ENCODE measurements around the gene NCR3LG1. TPM values are rescaled to one million over a fixed set of nuclear protein-coding genes. Genes with fewer than 3 reads are reported as not detected.

The NCR3LG1 gene
- total and polyA plus RNA-seq, 8 donors = under 0.01 to 13.6 (median 4.1) TPM; not detected in 1

- 45 to 74% (median 49%) methylated on average over 3 to 6 of the region's 6 CpGs for WGBS, 5 donors
- Histone ChIP-seq H3K27ac (no peak overlapping the region), H3K36me3 (peaks cover 0 to 10% (median 6%) of the 10 kb centered on the region in 4 donors), H3K27me3 (peaks cover 0 to 15% (median 0%) of the 10 kb centered on the region in 3 donors), H3K4me3 (no peak overlapping the region), H3K9me3 (no peaks in the 10 kb centered on the region), H3K4me1 (peaks cover 0 to 27% (median 9%) of the 10 kb centered on the region in 4 donors)
- DNase-seq = peak; percentile 84 to 95
- intact Hi-C loops (cut with DNase I; ENCODE audit: low total_unique reads) = loop anchor here (2.0 kb wide), 1 partner anchor 121 kb away; no protein-coding TSS in a partner anchor
- TF ChIP-seq POLR2A (IDR thresholded peaks at IDR 0.05) = no peak
- peak in 5 of 7 experiments; percentile 80 to 93 (median 87) for TF ChIP-seq CTCF (IDR thresholded peaks at IDR 0.05)
Observed at GRCh38 chr11:17384002-17384511, 32.5 kb downstream of the NCR3LG1 start.

GRCh38 chr11:17385492-17385891 lies 33.9 kb downstream of the NCR3LG1 start:
- intact Hi-C loops (cut with DNase I; ENCODE audit: low total_unique reads) = loop anchor here (2.0 kb wide), 1 partner anchor 119 kb away; no protein-coding TSS in a partner anchor
- peak overlapping the region in 1 of 5 donors; percentile 75 for H3K27ac ChIP-seq
- peak overlapping the region in 2 of 4 donors; percentile 27 to 44 for H3K4me3 ChIP-seq
- H3K9me3 ChIP-seq = no peaks in the 10 kb centered on the region
- WGBS, 5 donors = 65 to 79% (median 71%) methylated on average over 1 to 5 of the region's 5 CpGs
- no peaks in the 10 kb centered on the region for H3K36me3 ChIP-seq
- DNase-seq = no peak
- peaks cover 4 to 38% (median 18%) of the 10 kb centered on the region in 4 donors for H3K4me1 ChIP-seq
- TF ChIP-seq EP300 (IDR thresholded peaks at IDR 0.05) = no peak
- TF ChIP-seq POLR2A (IDR thresholded peaks at IDR 0.05) = no peak
- H3K27me3 ChIP-seq = peaks cover 0 to 15% (median 0%) of the 10 kb centered on the region in 3 donors

GRCh38 chr11:17385926-17386325 lies 34.3 kb downstream of the NCR3LG1 start:
- 35 to 81% (median 47%) methylated on average over 4 to 6 of the region's 6 CpGs for WGBS, 5 donors
- Histone ChIP-seq H3K27ac (peak overlapping the region; percentile 21 to 75 (median 67)), H3K4me1 (peaks cover 4 to 38% (median 18%) of the 10 kb centered on the region in 4 donors), H3K27me3 (peaks cover 0 to 15% (median 0%) of the 10 kb centered on the region in 3 donors), H3K36me3 (no peaks in the 10 kb centered on the region), H3K4me3 (peak overlapping the region; percentile 12 to 44 (median 28)), H3K9me3 (no peaks in the 10 kb centered on the region)
- intact Hi-C loops (cut with DNase I; ENCODE audit: low total_unique reads) = loop anchor here (2.0 kb wide), 1 partner anchor 119 kb away; no protein-coding TSS in a partner anchor
- DNase-seq = no peak
- TF ChIP-seq EP300 (IDR thresholded peaks at IDR 0.05) (no peak), POLR2AphosphoS5 (IDR thresholded peaks at IDR 0.05) (no peak), POLR2A (IDR thresholded peaks at IDR 0.05) (no peak), CTCF (IDR thresholded peaks at IDR 0.05) (no peak)

GRCh38 chr11:17386331-17387084 lies 34.9 kb downstream of the NCR3LG1 start:
- H3K27me3 ChIP-seq = peaks cover 0 to 15% (median 0%) of the 10 kb centered on the region in 3 donors
- H3K27ac ChIP-seq = peak overlapping the region; percentile 21 to 75 (median 67)
- peaks cover 4 to 38% (median 18%) of the 10 kb centered on the region in 4 donors for H3K4me1 ChIP-seq
- H3K4me3 ChIP-seq = peak overlapping the region; percentile 12 to 44 (median 28)
- H3K9me3 ChIP-seq = no peaks in the 10 kb centered on the region
- no peaks in the 10 kb centered on the region for H3K36me3 ChIP-seq
- DNase-seq = peak; percentile 80
- no peak for TF ChIP-seq POLR2AphosphoS5 (IDR thresholded peaks at IDR 0.05)
- TF ChIP-seq POLR2A (IDR thresholded peaks at IDR 0.05) = no peak
- TF ChIP-seq EP300 (IDR thresholded peaks at IDR 0.05) = no peak
- TF ChIP-seq CTCF (IDR thresholded peaks at IDR 0.05) = peak in 5 of 7 experiments; percentile 53 to 87 (median 70)
- WGBS, 5 donors = 47 to 63% (median 56%) methylated on average over 20 to 23 of the region's 23 CpGs
- intact Hi-C loops (cut with DNase I; ENCODE audit: low total_unique reads) = no loop called here
